ENCODE data around the gene C19orf85.

DNA sequence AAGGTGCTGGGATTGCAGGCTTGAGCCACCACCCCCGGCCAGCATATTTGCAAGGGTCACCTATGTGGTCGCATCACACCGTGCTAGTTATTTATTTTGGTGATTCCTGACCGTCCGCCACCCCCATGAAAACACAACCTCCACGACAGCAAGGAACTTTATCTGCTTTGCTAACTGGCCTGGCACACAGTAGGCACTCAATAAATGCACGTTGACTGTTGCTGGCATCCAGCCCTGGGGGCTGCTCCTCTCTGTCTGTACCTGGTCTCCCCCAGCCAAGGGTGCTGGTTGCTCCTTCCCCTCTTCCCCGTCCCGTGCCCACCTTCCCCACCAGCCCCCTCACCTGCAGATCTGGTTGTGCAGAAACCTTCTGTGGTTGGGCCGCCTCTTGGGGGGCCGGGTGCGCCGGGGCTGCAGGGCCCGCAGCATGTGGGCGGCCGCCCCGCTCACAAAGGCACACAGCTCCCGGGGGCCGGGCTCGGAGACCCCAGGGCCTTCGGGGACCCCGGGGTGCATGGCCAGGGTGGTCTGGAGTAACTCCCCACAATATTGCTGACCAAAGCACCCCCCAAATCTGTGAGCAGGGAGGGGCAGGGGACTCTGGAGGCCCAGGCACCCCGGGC is 401 bp downstream of the C19orf85 start:
- TF ChIP-seq, protein P1, sequence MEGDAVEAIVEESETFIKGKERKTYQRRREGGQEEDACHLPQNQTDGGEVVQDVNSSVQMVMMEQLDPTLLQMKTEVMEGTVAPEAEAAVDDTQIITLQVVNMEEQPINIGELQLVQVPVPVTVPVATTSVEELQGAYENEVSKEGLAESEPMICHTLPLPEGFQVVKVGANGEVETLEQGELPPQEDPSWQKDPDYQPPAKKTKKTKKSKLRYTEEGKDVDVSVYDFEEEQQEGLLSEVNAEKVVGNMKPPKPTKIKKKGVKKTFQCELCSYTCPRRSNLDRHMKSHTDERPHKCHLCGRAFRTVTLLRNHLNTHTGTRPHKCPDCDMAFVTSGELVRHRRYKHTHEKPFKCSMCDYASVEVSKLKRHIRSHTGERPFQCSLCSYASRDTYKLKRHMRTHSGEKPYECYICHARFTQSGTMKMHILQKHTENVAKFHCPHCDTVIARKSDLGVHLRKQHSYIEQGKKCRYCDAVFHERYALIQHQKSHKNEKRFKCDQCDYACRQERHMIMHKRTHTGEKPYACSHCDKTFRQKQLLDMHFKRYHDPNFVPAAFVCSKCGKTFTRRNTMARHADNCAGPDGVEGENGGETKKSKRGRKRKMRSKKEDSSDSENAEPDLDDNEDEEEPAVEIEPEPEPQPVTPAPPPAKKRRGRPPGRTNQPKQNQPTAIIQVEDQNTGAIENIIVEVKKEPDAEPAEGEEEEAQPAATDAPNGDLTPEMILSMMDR (IDR thresholded peaks at IDR 0.05): no peak
- TF ChIP-seq POLR2AphosphoS5 (IDR thresholded peaks at IDR 0.05) (no peak), POLR2A (IDR thresholded peaks at IDR 0.05) (no peak), EP300 (IDR thresholded peaks at IDR 0.05) (no peak)

Data from suprapubic skin (tissue), 4 donors.